Forelimb muscle (tissue), 1 donor: ENCODE measurements around the gene RPA1. TPM values are rescaled to one million over a fixed set of nuclear protein-coding genes. Genes with fewer than 3 reads are reported as not detected.
"Not testable (repeated sequence)": the region's sequence is repeated elsewhere in the genome, so short reads cannot be mapped to it uniquely, and the experiment has no call there.

Source experiments
- DNase-seq: peaks from one replicate; pipeline ENCODE4 v3.0.0-alpha.2; 2013; ENCODE audit warnings: low read depth
- polyA plus RNA-seq: library from polyadenylated mRNA; unstranded; fragments of 120-200 nt; gene quantifications from one replicate; pipeline ENCODE4 v1.2.1, GENCODE V29; 2013; ENCODE audit not compliant: insufficient read length

The RPA1 gene
- 46.4 TPM for polyA plus RNA-seq

- peak; percentile 70 for DNase-seq
Measured at GRCh38 chr17:1829592-1830257, at the start of gene RPA1, which contains the start of gene SMYD4. RPA1 (plus strand) TSS chr17:1830005; CDS start chr17:1830094, 89 bp downstream. SMYD4 (minus strand) TSS chr17:1829902; CDS start chr17:1827994, 1,908 bp downstream.

GRCh38 chr17:1782171-1782567, 47.6 kb upstream of the RPA1 start:
- no peak for DNase-seq

GRCh38 chr17:1783271-1783670, 46.5 kb upstream of the RPA1 start:
- DNase-seq: no peak

GRCh38 chr17:1783834-1784611, 45.8 kb upstream of the RPA1 start:
- peak; percentile 83 for DNase-seq

- DNase-seq: no peak
Measured at GRCh38 chr17:1785930-1786329, 43.9 kb upstream of the RPA1 start.

GRCh38 chr17:1786708-1787107, 43.1 kb upstream of the RPA1 start:
- DNase-seq: no peak

- DNase-seq: no peak
Measured at GRCh38 chr17:1787301-1787902, 42.4 kb upstream of the RPA1 start.

- no peak for DNase-seq
Measured at GRCh38 chr17:1789936-1790335, 39.9 kb upstream of the RPA1 start.

- DNase-seq: no peak
Measured at GRCh38 chr17:1792495-1793446, 37.0 kb upstream of the RPA1 start.

GRCh38 chr17:1793447-1793806, 36.4 kb upstream of the RPA1 start:
- no peak for DNase-seq

GRCh38 chr17:1796800-1797199, 33.0 kb upstream of the RPA1 start:
- DNase-seq: no peak

GRCh38 chr17:1797323-1797722, 32.5 kb upstream of the RPA1 start:
- no peak for DNase-seq

GRCh38 chr17:1797846-1798245, 32.0 kb upstream of the RPA1 start:
- not testable (repeated sequence) for DNase-seq

- no peak for DNase-seq
Measured at GRCh38 chr17:1800240-1800639, 29.6 kb upstream of the RPA1 start.

- DNase-seq: no peak
Measured at GRCh38 chr17:1800712-1801111, 29.1 kb upstream of the RPA1 start.

- DNase-seq: no peak
Measured at GRCh38 chr17:1802429-1802828, 27.4 kb upstream of the RPA1 start.

- no peak for DNase-seq
Measured at GRCh38 chr17:1803280-1803679, 26.5 kb upstream of the RPA1 start.

GRCh38 chr17:1807890-1808289, 21.9 kb upstream of the RPA1 start:
- DNase-seq: no peak

GRCh38 chr17:1808644-1809043, 21.2 kb upstream of the RPA1 start:
- no peak for DNase-seq

- DNase-seq: not testable (repeated sequence)
Measured at GRCh38 chr17:1809815-1810214, 20.0 kb upstream of the RPA1 start.

GRCh38 chr17:1810450-1811103, 19.2 kb upstream of the RPA1 start:
- DNase-seq: no peak
